Thyroid gland (tissue), 4 donors: Measurements from ENCODE around the gene HBM. TPM values are rescaled to one million over a fixed set of nuclear protein-coding genes. Genes with fewer than 3 reads are reported as not detected.
"Not testable (repeated sequence)": the region's sequence is repeated elsewhere in the genome, so short reads cannot be mapped to it uniquely, and the experiment has no call there.

ENCODE experiments used
- DNase-seq, 2 donors: peaks; one replicate each; pipeline ENCODE4 v3.0.0-alpha.2; 2019
- H3K27ac ChIP-seq, 3 donors: fragments of 200-600 bp; sonication (generic); 1 replicate in 2 of 3; 2 replicates in 1 of 3; pipeline ENCODE4 v1.5.1; 2016 to 2019; ENCODE audit warnings: mild to moderate bottlenecking in 1 of 3, moderate library complexity in 1 of 3
- H3K27me3 ChIP-seq: fragments of 200-600 bp; sonication (generic); one replicate; pipeline ENCODE4 v1.5.1; 2019
- H3K36me3 ChIP-seq, 2 donors: fragments of 200-600 bp; sonication (generic); one replicate each; pipeline ENCODE4 v1.5.1; 2016 to 2019
- H3K4me1 ChIP-seq, 2 donors: fragments of 200-600 bp; sonication (generic); one replicate each; pipeline ENCODE4 v1.5.1; 2017 to 2019
- H3K4me3 ChIP-seq, 3 donors: fragments of 200-600 bp; sonication (generic); replicated peaks in 1 of 3; 1 replicate in 2 of 3; 2 replicates in 1 of 3; pipeline ENCODE4 v1.5.1; 2016; ENCODE audit warnings: mild to moderate bottlenecking in 1 of 3
- H3K9me3 ChIP-seq: fragments of 200-600 bp; sonication (generic); one replicate; pipeline ENCODE4 v1.5.1; 2017
- CTCF ChIP-seq, 6 experiments: fragments of 200-600 bp in 3 of 6; fragments of 450-650 bp in 3 of 6; sonication (generic) in 3 of 6; IDR thresholded peaks; one replicate each; pipeline ENCODE4 v1.5.1; 2016 to 2019; ENCODE audit warnings: antibody characterized with exemption in 6 of 6, mild to moderate bottlenecking in 2 of 6, inconsistent platforms in 1 of 6, moderate library complexity in 1 of 6
- POLR2A ChIP-seq, 2 donors: fragments of 450-650 bp; IDR thresholded peaks; one replicate each; pipeline ENCODE4 v1.6.1; 2017; ENCODE audit warnings: antibody characterized with exemption in 2 of 2, mild to moderate bottlenecking in 2 of 2, moderate library complexity in 1 of 2
- WGBS, 2 donors: methylation state at CpG; one replicate each; pipeline ENCODE4 v1.1.5; 2017; 5-methylcytosine and 5-hydroxymethylcytosine counted together
- intact Hi-C: fragments of 100-400 bp; cut with DNase I; formaldehyde crosslinking; loops from one replicate; pipeline ENCODE4 v1.15.1; 2023
- total RNA-seq, 4 donors: library from RNA; depleted of rRNA; stranded (reverse); fragments of >200 nt; gene quantifications; one replicate each; pipeline ENCODE4 v1.2.3, GENCODE V29; 2016

HBM gene
- total RNA-seq, 4 donors from 2014 or later: not detected

DNA sequence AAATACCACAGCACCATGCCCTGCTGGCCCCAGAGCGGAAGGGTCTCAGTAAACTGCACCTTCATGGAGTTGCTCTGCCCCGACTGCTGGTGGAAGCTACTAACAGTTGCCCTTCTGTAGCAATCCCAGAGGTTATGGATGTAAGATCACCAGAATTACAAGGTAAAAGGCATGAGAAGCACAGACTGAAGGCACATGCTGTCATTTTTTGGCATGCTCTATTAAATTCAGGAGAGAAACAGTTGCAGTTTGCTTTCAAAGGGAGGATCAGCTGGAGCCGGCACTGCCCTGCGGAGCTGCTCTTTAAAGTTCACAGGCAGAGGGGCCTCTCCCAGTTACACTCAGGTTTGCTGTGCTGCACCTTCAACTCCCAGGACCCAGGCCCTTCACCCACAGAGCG is 46.5 kb upstream of the HBM start:
- no peaks in the 10 kb centered on the region for H3K27me3 ChIP-seq
- peaks cover 3 to 12% of the 10 kb centered on the region in 2 donors for H3K4me1 ChIP-seq
- H3K36me3 ChIP-seq: no peaks in the 10 kb centered on the region
- intact Hi-C loops: no loop called here
- no peak overlapping the region for H3K27ac ChIP-seq
- no peaks in the 10 kb centered on the region for H3K9me3 ChIP-seq
- WGBS, 2 donors: 88 to 96% methylated on average over 5 of the region's 5 CpGs
- no peak for DNase-seq
- H3K4me3 ChIP-seq: no peak overlapping the region
- TF ChIP-seq CTCF (IDR thresholded peaks at IDR 0.05): no peak
- no peak for TF ChIP-seq POLR2A (IDR thresholded peaks at IDR 0.05)

DNA sequence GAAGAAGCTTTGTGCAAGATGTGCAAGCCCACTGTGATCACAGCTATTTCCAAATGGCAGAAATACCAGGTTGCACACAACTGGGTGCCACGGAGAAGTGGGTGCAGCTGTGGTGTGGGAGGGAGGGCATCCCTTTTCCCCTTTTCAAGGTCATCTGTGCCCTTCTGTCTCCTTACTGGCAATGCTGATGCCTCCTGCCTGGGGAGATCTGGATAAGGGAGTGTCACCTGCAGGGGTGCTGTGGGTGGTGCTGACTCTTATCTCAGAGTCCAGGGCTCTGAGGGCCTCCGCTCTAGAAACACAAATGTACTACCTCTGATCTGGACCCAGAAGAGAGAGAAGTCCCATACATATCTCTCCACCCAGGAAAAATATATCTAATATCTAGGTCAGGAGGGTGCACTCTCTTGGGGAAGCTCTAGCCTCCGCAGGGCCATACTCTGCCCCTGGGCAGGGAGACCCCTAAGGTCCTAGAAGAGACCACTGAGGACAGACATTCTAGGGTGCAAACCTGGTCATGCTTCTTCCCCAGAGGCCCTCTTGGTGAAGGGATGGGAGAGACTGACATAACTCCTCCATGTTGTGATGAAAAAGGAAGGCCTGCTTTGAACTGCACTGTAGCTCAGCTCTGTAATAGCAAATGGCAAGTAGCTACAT is 45.8 kb upstream of the HBM start:
- no peaks in the 10 kb centered on the region for H3K27me3 ChIP-seq
- intact Hi-C loops: no loop called here
- no peaks in the 10 kb centered on the region for H3K9me3 ChIP-seq
- no peaks in the 10 kb centered on the region for H3K36me3 ChIP-seq
- DNase-seq: no peak
- H3K4me1 ChIP-seq: peaks cover 3 to 12% of the 10 kb centered on the region in 2 donors
- TF ChIP-seq CTCF (IDR thresholded peaks at IDR 0.05) (no peak), POLR2A (IDR thresholded peaks at IDR 0.05) (no peak)
- H3K4me3 ChIP-seq: no peak overlapping the region
- H3K27ac ChIP-seq: no peak overlapping the region
- 90 to 97% methylated on average over 3 of the region's 3 CpGs for WGBS, 2 donors

- no peak for DNase-seq
- no peaks in the 10 kb centered on the region for H3K9me3 ChIP-seq
- H3K4me1 ChIP-seq: peaks cover 3 to 12% of the 10 kb centered on the region in 2 donors
- H3K4me3 ChIP-seq: no peak overlapping the region
- 83 to 97% methylated on average over 2 of the region's 2 CpGs for WGBS, 2 donors
- intact Hi-C loops: no loop called here
- H3K36me3 ChIP-seq: no peaks in the 10 kb centered on the region
- H3K27me3 ChIP-seq: no peaks in the 10 kb centered on the region
- TF ChIP-seq POLR2A (IDR thresholded peaks at IDR 0.05): no peak
- no peak for TF ChIP-seq CTCF (IDR thresholded peaks at IDR 0.05)
- H3K27ac ChIP-seq: no peak overlapping the region
Measured at GRCh38 chr16:120756-121155, 45.0 kb upstream of the HBM start.

DNA sequence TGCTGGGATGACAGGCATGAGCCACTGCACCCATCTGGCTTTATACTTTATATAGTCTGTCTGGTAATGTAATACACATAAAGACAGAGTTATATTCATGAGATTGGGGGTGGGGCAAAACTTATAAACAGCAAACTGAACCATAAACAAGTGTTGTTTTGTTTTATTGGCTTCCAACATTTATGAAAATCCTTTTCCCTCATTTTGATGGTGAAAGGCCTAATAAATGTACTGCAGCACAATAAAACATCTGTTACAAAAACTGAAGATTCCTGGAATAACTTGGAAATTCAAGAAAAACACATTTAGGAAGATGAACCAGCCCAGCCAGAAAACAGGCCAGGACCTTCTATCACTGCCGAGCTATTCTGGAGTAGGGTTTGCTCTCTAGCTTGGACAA is 43.4 kb upstream of the HBM start:
- no peak for DNase-seq
- Histone ChIP-seq H3K4me3 (no peak overlapping the region), H3K36me3 (no peaks in the 10 kb centered on the region), H3K4me1 (peaks cover 2 to 7% of the 10 kb centered on the region in 2 donors), H3K27me3 (no peaks in the 10 kb centered on the region), H3K9me3 (no peaks in the 10 kb centered on the region), H3K27ac (no peak overlapping the region)
- 91 to 95% methylated on average over 1 of the region's 1 CpG for WGBS, 2 donors
- TF ChIP-seq POLR2A (IDR thresholded peaks at IDR 0.05): no peak
- intact Hi-C loops: no loop called here

GRCh38 chr16:123558-124350 is 42.0 kb upstream of the HBM start:
- H3K4me1 ChIP-seq, H3K9me3 ChIP-seq, H3K4me3 ChIP-seq, H3K27me3 ChIP-seq, H3K27ac ChIP-seq, DNase-seq, H3K36me3 ChIP-seq, intact Hi-C loops: not testable (repeated sequence)
- 89 to 90% methylated on average over 13 to 19 of the region's 19 CpGs for WGBS, 2 donors

DNA sequence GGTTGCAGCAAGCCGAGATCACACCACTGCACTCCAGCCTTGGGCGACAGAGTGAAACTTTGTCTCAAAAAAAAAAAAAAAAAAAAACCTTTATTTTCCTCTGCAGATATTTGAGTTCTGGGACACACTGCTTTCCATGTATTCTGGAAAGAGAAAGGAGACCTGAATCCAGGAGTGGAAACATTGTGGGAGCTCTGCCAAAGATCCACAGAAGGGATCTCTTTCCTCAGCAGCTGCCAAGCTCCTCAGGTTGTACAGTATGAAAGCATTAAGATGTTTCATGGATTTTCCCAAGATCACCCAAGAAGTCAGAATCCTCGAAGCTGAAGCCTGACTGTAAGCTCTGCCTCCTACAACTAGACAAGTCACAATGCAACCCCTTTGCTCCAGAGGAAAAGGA is 40.8 kb upstream of the HBM start:
- H3K27ac ChIP-seq: no peak overlapping the region
- intact Hi-C loops: no loop called here

More for the DNA sequence above, 40.8 kb upstream of the HBM start:
- DNase-seq: no peak
- no peak for TF ChIP-seq POLR2A (IDR thresholded peaks at IDR 0.05)
- TF ChIP-seq CTCF (IDR thresholded peaks at IDR 0.05): no peak
- Histone ChIP-seq H3K36me3 (no peaks in the 10 kb centered on the region), H3K4me3 (no peak overlapping the region), H3K9me3 (no peaks in the 10 kb centered on the region), H3K4me1 (no peaks in the 10 kb centered on the region), H3K27me3 (no peaks in the 10 kb centered on the region)
- 91 to 94% methylated on average over 3 of the region's 3 CpGs for WGBS, 2 donors
